HG02981 (cell line): Measurements from ENCODE around the gene ATG14.

ENCODE experiments used
- ATAC-seq: cut with Tn5 transposase; IDR thresholded peaks from one replicate; pipeline ENCODE4 v1.9.1; 2021; ENCODE audit warnings: mild to moderate bottlenecking, moderate library complexity; ENCODE audit not compliant: unreplicated experiment

ATG14 gene

DNA sequence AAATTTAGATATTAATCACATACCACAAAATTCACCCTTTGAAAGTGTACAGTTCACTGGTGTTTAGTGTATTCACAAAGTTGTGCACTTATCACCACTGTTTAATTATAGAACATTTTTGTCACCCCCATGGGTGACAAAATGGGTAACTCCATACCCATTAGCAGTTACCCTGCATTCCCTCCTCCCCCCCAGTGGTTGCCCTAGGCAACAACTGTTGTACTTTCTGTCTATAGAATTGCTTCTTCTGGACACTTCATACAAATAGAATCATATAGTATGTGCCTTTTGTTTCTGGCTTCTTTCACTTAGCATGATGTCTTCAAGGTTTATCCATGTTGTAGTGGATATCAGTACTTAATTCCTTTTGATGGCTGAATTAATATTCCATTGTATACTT is 87.7 kb downstream of the ATG14 start:
- no peak for ATAC-seq

DNA sequence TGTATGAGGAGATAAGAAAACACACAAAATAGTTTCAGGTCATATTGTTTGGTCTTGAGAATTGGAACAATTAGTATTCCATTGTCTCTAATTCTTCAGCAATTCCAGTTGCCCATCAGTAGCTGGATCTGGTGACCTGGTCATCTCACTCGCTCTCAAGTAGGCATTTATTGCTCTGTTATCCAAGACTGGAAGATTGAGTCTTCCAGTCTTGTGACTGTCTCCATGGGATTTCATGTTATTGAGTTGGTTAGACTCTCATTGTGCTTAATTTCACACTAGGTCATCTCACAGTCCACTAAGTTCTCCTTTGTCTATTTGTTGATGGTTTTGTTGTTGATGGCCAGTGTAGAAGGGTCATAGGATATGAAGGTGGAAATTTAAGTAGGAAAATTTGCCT is 92.9 kb downstream of the ATG14 start:
- no peak for ATAC-seq

DNA sequence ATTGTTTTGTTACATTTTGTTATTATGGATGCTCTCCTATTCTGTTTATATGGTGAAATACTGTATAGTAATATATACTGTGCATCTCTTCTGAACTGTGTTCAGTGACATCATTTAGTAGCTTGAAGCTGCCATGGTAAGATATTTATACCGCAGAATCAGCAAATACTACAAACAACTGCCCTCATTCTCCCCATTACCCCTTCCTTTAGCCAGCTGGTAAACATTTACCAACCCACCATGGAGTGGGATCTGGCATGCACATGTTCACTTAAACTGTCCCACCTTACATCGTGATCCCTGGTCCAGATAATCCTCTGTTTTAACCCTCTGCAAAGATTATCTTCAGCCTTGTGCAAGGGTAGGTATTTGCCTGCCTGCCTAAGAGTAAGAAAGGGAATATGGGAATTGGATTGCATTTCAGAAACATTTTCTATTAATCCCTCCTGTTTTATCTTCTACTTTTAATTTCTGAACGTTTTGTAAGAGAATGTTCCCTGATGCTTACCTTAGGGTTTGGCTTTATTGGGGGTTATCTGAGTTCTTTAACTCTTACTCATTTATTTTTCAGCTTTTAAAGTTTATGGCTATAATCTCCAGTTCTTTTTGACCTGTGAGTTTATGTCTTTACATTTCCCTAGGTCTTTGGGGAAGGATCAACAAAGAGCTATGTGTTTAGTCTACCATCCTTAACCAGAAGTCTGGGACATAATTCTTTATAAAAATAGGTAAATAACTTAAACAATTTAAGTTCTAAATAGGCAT is 93.9 kb downstream of the ATG14 start:
- ATAC-seq, result no peak

DNA sequence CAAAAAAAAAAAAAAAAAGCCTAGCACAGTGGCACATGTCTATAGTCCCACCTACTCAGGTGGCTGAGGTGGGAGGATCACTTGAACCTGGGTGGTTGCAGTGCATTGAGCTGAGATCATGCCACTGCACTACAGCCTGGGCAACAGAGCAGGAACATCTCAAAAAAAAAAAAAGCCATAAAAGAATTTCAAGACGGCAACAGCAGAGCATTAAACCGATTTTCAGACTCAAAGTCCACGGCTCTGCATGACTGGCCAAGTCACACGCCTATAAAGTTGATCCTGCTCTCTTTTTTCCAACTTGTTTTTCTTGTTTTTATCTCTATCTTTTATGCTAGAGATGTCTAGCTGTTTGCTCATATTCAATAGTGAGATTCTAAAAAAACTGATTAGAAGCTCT is 95.1 kb downstream of the ATG14 start:
- ATAC-seq, result no peak
